Measurements from ENCODE around the gene SMIM17.
A peak's percentile ranks its signal among the peaks of the same experiment; 100 is the strongest.
"Not testable (repeated sequence)": the region's sequence is repeated elsewhere in the genome, so short reads cannot be mapped to it uniquely, and the experiment has no call there.

SMIM17 gene

GRCh38 chr19:56664511-56664910 lies 21.6 kb downstream of the SMIM17 start:
- in situ Hi-C loops (cut with MboI; ENCODE audit: low pct_unique_long_range_greater_than_20kb, low sequenced_read_pairs, unreplicated experiment): no loop called here
- no peak for DNase-seq (ENCODE audit: low spot score)
- TF ChIP-seq CTCF (IDR thresholded peaks at IDR 0.05; ENCODE audit: extremely low read depth, insufficient read depth, missing control alignments): no peak

GRCh38 chr19:56667311-56667870 lies 24.4 kb downstream of the SMIM17 start:
- TF ChIP-seq CTCF (IDR thresholded peaks at IDR 0.05; ENCODE audit: extremely low read depth, insufficient read depth, missing control alignments): no peak
- no peak for DNase-seq (ENCODE audit: low spot score)
- in situ Hi-C loops (cut with MboI; ENCODE audit: low pct_unique_long_range_greater_than_20kb, low sequenced_read_pairs, unreplicated experiment): no loop called here

- no peak for DNase-seq (ENCODE audit: low spot score)
- in situ Hi-C loops (cut with MboI; ENCODE audit: low pct_unique_long_range_greater_than_20kb, low sequenced_read_pairs, unreplicated experiment): no loop called here
- no peak for TF ChIP-seq CTCF (IDR thresholded peaks at IDR 0.05; ENCODE audit: extremely low read depth, insufficient read depth, missing control alignments)
Observed at GRCh38 chr19:56668676-56669075, 25.7 kb downstream of the SMIM17 start.

GRCh38 chr19:56670401-56670960 lies 27.5 kb downstream of the SMIM17 start:
- no peak for TF ChIP-seq CTCF (IDR thresholded peaks at IDR 0.05; ENCODE audit: extremely low read depth, insufficient read depth, missing control alignments)

GRCh38 chr19:56670961-56671612 lies 28.1 kb downstream of the SMIM17 start:
- no peak for TF ChIP-seq CTCF (IDR thresholded peaks at IDR 0.05; ENCODE audit: extremely low read depth, insufficient read depth, missing control alignments)
- no peak for DNase-seq (ENCODE audit: low spot score)
- in situ Hi-C loops (cut with MboI; ENCODE audit: low pct_unique_long_range_greater_than_20kb, low sequenced_read_pairs, unreplicated experiment): no loop called here

More at GRCh38 chr19:56670401-56670960, 27.5 kb downstream of the SMIM17 start:
- in situ Hi-C loops (cut with MboI; ENCODE audit: low pct_unique_long_range_greater_than_20kb, low sequenced_read_pairs, unreplicated experiment): no loop called here
- DNase-seq (ENCODE audit: low spot score): no peak

GRCh38 chr19:56671613-56671994 lies 28.6 kb downstream of the SMIM17 start, which contains the start of gene ZNF835:
Gene ZNF835, minus strand, starts transcription at chr19:56671757. Its CDS starts 6,559 bp downstream, at chr19:56665198.
- no peak for TF ChIP-seq CTCF (IDR thresholded peaks at IDR 0.05; ENCODE audit: extremely low read depth, insufficient read depth, missing control alignments)
- peak; percentile 49 for DNase-seq (ENCODE audit: low spot score)

GRCh38 chr19:56672610-56673009 lies 29.7 kb downstream of the SMIM17 start:
- DNase-seq (ENCODE audit: low spot score); in situ Hi-C loops (cut with MboI; ENCODE audit: low pct_unique_long_range_greater_than_20kb, low sequenced_read_pairs, unreplicated experiment): not testable (repeated sequence)

More at GRCh38 chr19:56671613-56671994, 28.6 kb downstream of the SMIM17 start, which contains the start of gene ZNF835:
- in situ Hi-C loops (cut with MboI; ENCODE audit: low pct_unique_long_range_greater_than_20kb, low sequenced_read_pairs, unreplicated experiment): no loop called here

All from GM13977 (cell line).